Measurements from ENCODE around the gene CPZ.
"Not testable (repeated sequence)": the region's sequence is repeated elsewhere in the genome, so short reads cannot be mapped to it uniquely, and the experiment has no call there.

Gene CPZ

GRCh38 chr4:8556341-8557150, 36.0 kb upstream of the CPZ start:
- in situ Hi-C loops (cut with MboI; ENCODE audit: low sequenced_read_pairs): no loop called here

- in situ Hi-C loops (cut with MboI; ENCODE audit: low sequenced_read_pairs): no loop called here
These were observed 35.2 kb upstream of the CPZ start for GRCh38 chr4:8557151-8558076.

GRCh38 chr4:8558080-8558960, 34.2 kb upstream of the CPZ start:
- in situ Hi-C loops (cut with MboI; ENCODE audit: low sequenced_read_pairs): no loop called here

- in situ Hi-C loops (cut with MboI; ENCODE audit: low sequenced_read_pairs): no loop called here
These were observed 33.6 kb upstream of the CPZ start for GRCh38 chr4:8559011-8559410.

- in situ Hi-C loops (cut with MboI; ENCODE audit: low sequenced_read_pairs): no loop called here
These were observed 32.9 kb upstream of the CPZ start for GRCh38 chr4:8559524-8560264.

GRCh38 chr4:8560265-8561047, 32.1 kb upstream of the CPZ start:
- in situ Hi-C loops (cut with MboI; ENCODE audit: low sequenced_read_pairs): no loop called here

- in situ Hi-C loops (cut with MboI; ENCODE audit: low sequenced_read_pairs): no loop called here
These were observed 28.0 kb upstream of the CPZ start for GRCh38 chr4:8564595-8564994.

GRCh38 chr4:8568068-8568668, 24.4 kb upstream of the CPZ start:
- in situ Hi-C loops (cut with MboI; ENCODE audit: low sequenced_read_pairs): no loop called here

GRCh38 chr4:8570201-8570600, 22.4 kb upstream of the CPZ start:
- in situ Hi-C loops (cut with MboI; ENCODE audit: low sequenced_read_pairs): no loop called here

GRCh38 chr4:8571702-8572685, 20.6 kb upstream of the CPZ start:
- in situ Hi-C loops (cut with MboI; ENCODE audit: low sequenced_read_pairs): no loop called here

- in situ Hi-C loops (cut with MboI; ENCODE audit: low sequenced_read_pairs): no loop called here
These were observed 19.3 kb upstream of the CPZ start for GRCh38 chr4:8573266-8573665.

GRCh38 chr4:8574796-8575370, 17.7 kb upstream of the CPZ start:
- in situ Hi-C loops (cut with MboI; ENCODE audit: low sequenced_read_pairs): no loop called here

GRCh38 chr4:8575457-8575856, 17.1 kb upstream of the CPZ start:
- in situ Hi-C loops (cut with MboI; ENCODE audit: low sequenced_read_pairs): no loop called here

GRCh38 chr4:8576591-8576990, 16.0 kb upstream of the CPZ start:
- in situ Hi-C loops (cut with MboI; ENCODE audit: low sequenced_read_pairs): not testable (repeated sequence)

- in situ Hi-C loops (cut with MboI; ENCODE audit: low sequenced_read_pairs): no loop called here
These were observed 15.5 kb upstream of the CPZ start for GRCh38 chr4:8577046-8577445.

GRCh38 chr4:8577972-8578371, 14.6 kb upstream of the CPZ start:
- in situ Hi-C loops (cut with MboI; ENCODE audit: low sequenced_read_pairs): no loop called here

- in situ Hi-C loops (cut with MboI; ENCODE audit: low sequenced_read_pairs): no loop called here
These were observed 13.8 kb upstream of the CPZ start for GRCh38 chr4:8578717-8579116.

All from HL-60/S4 treated with retinoic acid at 250 ng/mL for 4 days and 3 days (cell line).